GM23338 (cell line): Measurements from ENCODE around the gene RAD51B.

Source experiments
- CREB1 ChIP-seq: fragments of 250-450 bp; sonication (Bioruptor Pico); IDR thresholded peaks from 2 replicates; pipeline ENCODE4 v1.5.0; 2020; ENCODE audit warnings: low read depth, mild to moderate bottlenecking, moderate library complexity
- CTCF ChIP-seq, 2 experiments: fragments of 200-600 bp in 1 of 2; sonication (generic) in 1 of 2; conservative IDR thresholded peaks; 2 replicates each; pipeline versions ENCODE4 v1.5.1 to v1.6.1; 2016 to 2017; ENCODE audit warnings: antibody characterized with exemption in 2 of 2, low read depth in 2 of 2, mild to moderate bottlenecking in 2 of 2, moderate library complexity in 1 of 2
- EZH2 ChIP-seq: fragments of 200-600 bp; sonication (generic); IDR thresholded peaks from one replicate; pipeline ENCODE4 v1.8.0; 2017; ENCODE audit warnings: antibody characterized with exemption, mild to moderate bottlenecking, low read depth; ENCODE audit not compliant: unreplicated experiment
- EZH2phosphoT487 ChIP-seq: fragments of 200-600 bp; sonication (generic); IDR thresholded peaks from one replicate; pipeline ENCODE4 v1.8.1; 2018; ENCODE audit warnings: antibody characterized with exemption; ENCODE audit not compliant: unreplicated experiment
- JUNB ChIP-seq: IDR thresholded peaks from one replicate; pipeline ENCODE4 v1.6.1; 2016; ENCODE audit warnings: antibody characterized with exemption; ENCODE audit not compliant: unreplicated experiment
- NANOG ChIP-seq: IDR thresholded peaks from 2 replicates; pipeline ENCODE4 v1.6.1; 2016; ENCODE audit warnings: antibody characterized with exemption, borderline replicate concordance
- POLR2AphosphoS5 ChIP-seq: IDR thresholded peaks from 2 replicates; pipeline ENCODE4 v1.6.1; 2016; ENCODE audit warnings: antibody characterized with exemption, low read depth
- REST ChIP-seq: IDR thresholded peaks from one replicate; pipeline ENCODE4 v1.6.1; 2018; ENCODE audit warnings: antibody characterized with exemption; ENCODE audit not compliant: unreplicated experiment
- STAT1 ChIP-seq: IDR thresholded peaks from one replicate; pipeline ENCODE4 v1.6.1; 2016; ENCODE audit warnings: antibody characterized with exemption; ENCODE audit not compliant: unreplicated experiment
- ZNF331 ChIP-seq: fragments of 250-450 bp; sonication (Bioruptor Pico); IDR thresholded peaks from 2 replicates; pipeline ENCODE4 v1.5.0; 2020; ENCODE audit warnings: low read depth, mild to moderate bottlenecking, moderate library complexity
- TF ChIP-seq, protein P1 (sequence below): fragments of 250-450 bp; sonication (Bioruptor Pico); IDR thresholded peaks from 2 replicates; pipeline ENCODE4 v1.5.0; 2020; ENCODE audit warnings: mild to moderate bottlenecking, moderate library complexity
- TF ChIP-seq, protein P2 (sequence below): IDR thresholded peaks from 2 replicates; pipeline ENCODE4 v1.6.1; 2016; ENCODE audit warnings: antibody characterized with exemption

DNA sequence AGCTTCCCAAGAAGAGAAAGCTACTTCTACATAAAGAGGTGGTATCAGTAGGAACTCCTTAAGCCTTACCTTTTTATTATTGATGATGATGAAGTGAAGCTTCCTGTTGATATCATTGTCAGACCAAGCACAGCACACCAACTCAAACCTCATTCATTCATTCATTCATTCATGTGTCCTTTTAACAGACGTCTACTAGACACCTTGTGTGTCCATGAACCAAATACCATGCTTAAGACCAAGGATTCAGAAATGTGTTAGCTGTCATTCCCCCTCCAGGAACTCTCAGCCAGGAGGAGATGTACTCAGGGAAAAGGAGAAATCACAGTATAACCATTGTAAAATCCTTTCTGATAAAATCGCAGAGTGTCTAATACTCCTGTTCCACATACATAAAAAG lies 778.5 kb downstream of the RAD51B start:
- no peak for TF ChIP-seq EZH2
- no peak for TF ChIP-seq CTCF (conservative IDR thresholded peaks at IDR 0.05; ENCODE audit: low read depth in 2 of 2)
- no peak for TF ChIP-seq POLR2AphosphoS5
- no peak for TF ChIP-seq EZH2phosphoT487
- no peak for TF ChIP-seq REST
- no peak for TF ChIP-seq CREB1 (CRISPR knock-in tag)
- no peak for TF ChIP-seq JUNB
- TF ChIP-seq ZNF331 (CRISPR knock-in tag), result no peak
- TF ChIP-seq STAT1, result no peak
- TF ChIP-seq, protein P1, sequence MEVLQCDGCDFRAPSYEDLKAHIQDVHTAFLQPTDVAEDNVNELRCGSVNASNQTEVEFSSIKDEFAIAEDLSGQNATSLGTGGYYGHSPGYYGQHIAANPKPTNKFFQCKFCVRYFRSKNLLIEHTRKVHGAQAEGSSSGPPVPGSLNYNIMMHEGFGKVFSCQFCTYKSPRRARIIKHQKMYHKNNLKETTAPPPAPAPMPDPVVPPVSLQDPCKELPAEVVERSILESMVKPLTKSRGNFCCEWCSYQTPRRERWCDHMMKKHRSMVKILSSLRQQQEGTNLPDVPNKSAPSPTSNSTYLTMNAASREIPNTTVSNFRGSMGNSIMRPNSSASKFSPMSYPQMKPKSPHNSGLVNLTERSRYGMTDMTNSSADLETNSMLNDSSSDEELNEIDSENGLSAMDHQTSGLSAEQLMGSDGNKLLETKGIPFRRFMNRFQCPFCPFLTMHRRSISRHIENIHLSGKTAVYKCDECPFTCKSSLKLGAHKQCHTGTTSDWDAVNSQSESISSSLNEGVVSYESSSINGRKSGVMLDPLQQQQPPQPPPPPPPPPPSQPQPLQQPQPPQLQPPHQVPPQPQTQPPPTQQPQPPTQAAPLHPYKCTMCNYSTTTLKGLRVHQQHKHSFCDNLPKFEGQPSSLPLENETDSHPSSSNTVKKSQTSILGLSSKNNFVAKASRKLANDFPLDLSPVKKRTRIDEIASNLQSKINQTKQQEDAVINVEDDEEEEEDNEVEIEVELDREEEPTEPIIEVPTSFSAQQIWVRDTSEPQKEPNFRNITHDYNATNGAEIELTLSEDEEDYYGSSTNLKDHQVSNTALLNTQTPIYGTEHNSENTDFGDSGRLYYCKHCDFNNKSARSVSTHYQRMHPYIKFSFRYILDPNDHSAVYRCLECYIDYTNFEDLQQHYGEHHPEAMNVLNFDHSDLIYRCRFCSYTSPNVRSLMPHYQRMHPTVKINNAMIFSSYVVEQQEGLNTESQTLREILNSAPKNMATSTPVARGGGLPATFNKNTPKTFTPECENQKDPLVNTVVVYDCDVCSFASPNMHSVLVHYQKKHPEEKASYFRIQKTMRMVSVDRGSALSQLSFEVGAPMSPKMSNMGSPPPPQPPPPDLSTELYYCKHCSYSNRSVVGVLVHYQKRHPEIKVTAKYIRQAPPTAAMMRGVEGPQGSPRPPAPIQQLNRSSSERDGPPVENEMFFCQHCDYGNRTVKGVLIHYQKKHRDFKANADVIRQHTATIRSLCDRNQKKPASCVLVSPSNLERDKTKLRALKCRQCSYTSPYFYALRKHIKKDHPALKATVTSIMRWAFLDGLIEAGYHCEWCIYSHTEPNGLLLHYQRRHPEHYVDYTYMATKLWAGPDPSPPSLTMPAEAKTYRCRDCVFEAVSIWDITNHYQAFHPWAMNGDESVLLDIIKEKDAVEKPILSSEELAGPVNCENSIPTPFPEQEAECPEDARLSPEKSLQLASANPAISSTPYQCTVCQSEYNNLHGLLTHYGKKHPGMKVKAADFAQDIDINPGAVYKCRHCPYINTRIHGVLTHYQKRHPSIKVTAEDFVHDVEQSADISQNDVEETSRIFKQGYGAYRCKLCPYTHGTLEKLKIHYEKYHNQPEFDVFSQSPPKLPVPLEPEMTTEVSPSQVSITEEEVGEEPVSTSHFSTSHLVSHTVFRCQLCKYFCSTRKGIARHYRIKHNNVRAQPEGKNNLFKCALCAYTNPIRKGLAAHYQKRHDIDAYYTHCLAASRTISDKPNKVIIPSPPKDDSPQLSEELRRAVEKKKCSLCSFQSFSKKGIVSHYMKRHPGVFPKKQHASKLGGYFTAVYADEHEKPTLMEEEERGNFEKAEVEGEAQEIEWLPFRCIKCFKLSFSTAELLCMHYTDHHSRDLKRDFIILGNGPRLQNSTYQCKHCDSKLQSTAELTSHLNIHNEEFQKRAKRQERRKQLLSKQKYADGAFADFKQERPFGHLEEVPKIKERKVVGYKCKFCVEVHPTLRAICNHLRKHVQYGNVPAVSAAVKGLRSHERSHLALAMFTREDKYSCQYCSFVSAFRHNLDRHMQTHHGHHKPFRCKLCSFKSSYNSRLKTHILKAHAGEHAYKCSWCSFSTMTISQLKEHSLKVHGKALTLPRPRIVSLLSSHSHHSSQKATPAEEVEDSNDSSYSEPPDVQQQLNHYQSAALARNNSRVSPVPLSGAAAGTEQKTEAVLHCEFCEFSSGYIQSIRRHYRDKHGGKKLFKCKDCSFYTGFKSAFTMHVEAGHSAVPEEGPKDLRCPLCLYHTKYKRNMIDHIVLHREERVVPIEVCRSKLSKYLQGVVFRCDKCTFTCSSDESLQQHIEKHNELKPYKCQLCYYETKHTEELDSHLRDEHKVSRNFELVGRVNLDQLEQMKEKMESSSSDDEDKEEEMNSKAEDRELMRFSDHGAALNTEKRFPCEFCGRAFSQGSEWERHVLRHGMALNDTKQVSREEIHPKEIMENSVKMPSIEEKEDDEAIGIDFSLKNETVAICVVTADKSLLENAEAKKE (CRISPR knock-in tag), result no peak
- TF ChIP-seq NANOG, result no peak
- TF ChIP-seq, protein P2, sequence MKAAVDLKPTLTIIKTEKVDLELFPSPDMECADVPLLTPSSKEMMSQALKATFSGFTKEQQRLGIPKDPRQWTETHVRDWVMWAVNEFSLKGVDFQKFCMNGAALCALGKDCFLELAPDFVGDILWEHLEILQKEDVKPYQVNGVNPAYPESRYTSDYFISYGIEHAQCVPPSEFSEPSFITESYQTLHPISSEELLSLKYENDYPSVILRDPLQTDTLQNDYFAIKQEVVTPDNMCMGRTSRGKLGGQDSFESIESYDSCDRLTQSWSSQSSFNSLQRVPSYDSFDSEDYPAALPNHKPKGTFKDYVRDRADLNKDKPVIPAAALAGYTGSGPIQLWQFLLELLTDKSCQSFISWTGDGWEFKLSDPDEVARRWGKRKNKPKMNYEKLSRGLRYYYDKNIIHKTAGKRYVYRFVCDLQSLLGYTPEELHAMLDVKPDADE, result no peak
